Stimulated activated CD4-positive, alpha-beta T cell treated with anti-CD3 and anti-CD28 coated beads, Interleukin-12 subunit alpha, Interleukin-12 subunit beta, amount 100 ng/mL, for 4 hours (primary cell): ENCODE data around the gene TRIM14.

Source experiments
- DNase-seq: peaks from one replicate; pipeline ENCODE4 v3.0.0-alpha.2; 2020

Gene TRIM14

GRCh38 chr9:98118640-98119601, at the start of gene TRIM14:
TSS of gene TRIM14 (minus strand) at chr9:98119222. CDS start at chr9:98119188, 34 bp downstream.
- DNase-seq, result peak; percentile 56

GRCh38 chr9:98168153-98168780, 49.2 kb upstream of the TRIM14 start:
- no peak for DNase-seq

GRCh38 chr9:98164912-98165311, 45.9 kb upstream of the TRIM14 start:
- no peak for DNase-seq

- DNase-seq, result no peak
These were observed 43.6 kb upstream of the TRIM14 start for GRCh38 chr9:98162613-98163012.

GRCh38 chr9:98161851-98162250, 42.8 kb upstream of the TRIM14 start:
- DNase-seq, result no peak

GRCh38 chr9:98159790-98160189, 40.8 kb upstream of the TRIM14 start:
- DNase-seq, result no peak

GRCh38 chr9:98159301-98159700, 40.3 kb upstream of the TRIM14 start:
- DNase-seq, result no peak

GRCh38 chr9:98158071-98158831, 39.2 kb upstream of the TRIM14 start:
- DNase-seq, result no peak

- DNase-seq, result no peak
These were observed 38.4 kb upstream of the TRIM14 start for GRCh38 chr9:98157372-98157771.

GRCh38 chr9:98154678-98155077, 35.7 kb upstream of the TRIM14 start:
- DNase-seq, result no peak

- no peak for DNase-seq
These were observed 33.5 kb upstream of the TRIM14 start for GRCh38 chr9:98152526-98152925.

GRCh38 chr9:98150721-98151120, 31.7 kb upstream of the TRIM14 start:
- no peak for DNase-seq

GRCh38 chr9:98150164-98150563, 31.1 kb upstream of the TRIM14 start:
- no peak for DNase-seq

GRCh38 chr9:98149422-98149821, 30.4 kb upstream of the TRIM14 start:
- DNase-seq, result no peak

- no peak for DNase-seq
These were observed 29.5 kb upstream of the TRIM14 start for GRCh38 chr9:98148486-98148885.

GRCh38 chr9:98147582-98147981, 28.6 kb upstream of the TRIM14 start:
- no peak for DNase-seq

- DNase-seq, result no peak
These were observed 27.3 kb upstream of the TRIM14 start for GRCh38 chr9:98146101-98146991.

- no peak for DNase-seq
These were observed 25.6 kb upstream of the TRIM14 start for GRCh38 chr9:98144631-98145030.

- no peak for DNase-seq
These were observed 25.1 kb upstream of the TRIM14 start for GRCh38 chr9:98144076-98144475.

- DNase-seq, result no peak
These were observed 24.0 kb upstream of the TRIM14 start for GRCh38 chr9:98142925-98143481.

- no peak for DNase-seq
These were observed 23.3 kb upstream of the TRIM14 start for GRCh38 chr9:98142182-98142907.
